HEK293 (cell line): ENCODE data around the gene C5orf34.

Experiments
- GLI2 ChIP-seq: fragments of 450-650 bp; formaldehyde crosslinking; IDR thresholded peaks from 2 replicates; pipeline ENCODE4; 2017; ENCODE audit warnings: missing biosample characterization, missing genetic modification characterization, low read depth, borderline replicate concordance
- IKZF3 ChIP-seq: fragments of 450-650 bp; IDR thresholded peaks from 2 replicates; pipeline ENCODE4 v1.5.0; 2018; ENCODE audit warnings: missing biosample characterization, mild to moderate bottlenecking, missing genetic modification characterization, moderate library complexity
- KLF1 ChIP-seq: fragments of 450-650 bp; formaldehyde crosslinking; IDR thresholded peaks from 2 replicates; pipeline ENCODE4 v1.5.1; 2016; ENCODE audit warnings: missing biosample characterization, missing genetic modification characterization
- KLF16 ChIP-seq: fragments of 450-650 bp; formaldehyde crosslinking; IDR thresholded peaks from 2 replicates; pipeline ENCODE4 v1.5.1; 2017; ENCODE audit warnings: missing biosample characterization, missing genetic modification characterization
- RBAK ChIP-seq: fragments of 450-650 bp; formaldehyde crosslinking; IDR thresholded peaks from 2 replicates; pipeline ENCODE4 v1.5.1; 2016; ENCODE audit warnings: missing biosample characterization, missing genetic modification characterization
- SP3 ChIP-seq: fragments of 450-650 bp; formaldehyde crosslinking; IDR thresholded peaks from 2 replicates; pipeline ENCODE4 v1.5.1; 2016; ENCODE audit warnings: missing biosample characterization, missing genetic modification characterization
- YY2 ChIP-seq: fragments of 450-650 bp; formaldehyde crosslinking; IDR thresholded peaks from 2 replicates; pipeline ENCODE4 v1.5.1; 2016; ENCODE audit warnings: missing biosample characterization, missing genetic modification characterization
- ZBTB21 ChIP-seq: fragments of 450-650 bp; formaldehyde crosslinking; IDR thresholded peaks from 2 replicates; pipeline ENCODE4 v1.5.1; 2017; ENCODE audit warnings: missing biosample characterization, missing genetic modification characterization
- ZBTB44 ChIP-seq: fragments of 450-650 bp; IDR thresholded peaks from 2 replicates; pipeline ENCODE4 v1.5.1; 2018; ENCODE audit warnings: missing biosample characterization, mild to moderate bottlenecking, missing genetic modification characterization
- ZFP41 ChIP-seq: fragments of 450-650 bp; formaldehyde crosslinking; IDR thresholded peaks from 2 replicates; pipeline ENCODE4 v1.5.1; 2016; ENCODE audit warnings: missing biosample characterization, missing genetic modification characterization, borderline replicate concordance
- ZNF133 ChIP-seq: fragments of 450-650 bp; formaldehyde crosslinking; IDR thresholded peaks from 2 replicates; pipeline ENCODE4 v1.5.1; 2016; ENCODE audit warnings: missing biosample characterization, missing genetic modification characterization
- ZNF140 ChIP-seq: fragments of 450-650 bp; formaldehyde crosslinking; IDR thresholded peaks from 2 replicates; pipeline ENCODE4 v1.5.1; 2016; ENCODE audit warnings: missing biosample characterization, missing genetic modification characterization
- ZNF184 ChIP-seq: fragments of 450-650 bp; IDR thresholded peaks from 2 replicates; pipeline ENCODE4 v1.5.1; 2018; ENCODE audit warnings: missing biosample characterization, mild to moderate bottlenecking, missing genetic modification characterization
- ZNF274 ChIP-seq, 2 experiments: fragments of 200-500 bp in 1 of 2; fragments of 450-650 bp in 1 of 2; sonication (Bioruptor generic) in 1 of 2; formaldehyde crosslinking in 1 of 2; IDR thresholded peaks; 2 replicates each; pipeline versions ENCODE4 v1.5.1 to v1.6.1; 2014 to 2016; ENCODE audit warnings: borderline replicate concordance in 1 of 2, inconsistent platforms in 1 of 2, low read length in 1 of 2, missing biosample characterization in 1 of 2, missing genetic modification characterization in 1 of 2
- ZNF280C ChIP-seq: fragments of 450-650 bp; formaldehyde crosslinking; IDR thresholded peaks from 2 replicates; pipeline ENCODE4 v1.5.1; 2016; ENCODE audit warnings: missing biosample characterization, missing genetic modification characterization
- ZNF341 ChIP-seq: fragments of 450-650 bp; formaldehyde crosslinking; IDR thresholded peaks from 2 replicates; pipeline ENCODE4; 2016; ENCODE audit warnings: low read depth, missing biosample characterization, missing genetic modification characterization
- ZNF37A ChIP-seq: fragments of 450-650 bp; IDR thresholded peaks from 2 replicates; pipeline ENCODE4 v1.5.1; 2018; ENCODE audit warnings: missing biosample characterization, missing genetic modification characterization
- ZNF404 ChIP-seq: fragments of 450-650 bp; formaldehyde crosslinking; IDR thresholded peaks from 2 replicates; pipeline ENCODE4 v1.5.1; 2017; ENCODE audit warnings: missing biosample characterization, missing genetic modification characterization
- ZNF48 ChIP-seq: fragments of 450-650 bp; formaldehyde crosslinking; IDR thresholded peaks from 2 replicates; pipeline ENCODE4 v1.5.1; 2016; ENCODE audit warnings: missing biosample characterization, missing genetic modification characterization
- ZNF510 ChIP-seq: fragments of 450-650 bp; formaldehyde crosslinking; IDR thresholded peaks from 2 replicates; pipeline ENCODE4 v1.5.1; 2018; ENCODE audit warnings: mild to moderate bottlenecking, missing genetic modification characterization, missing biosample characterization; ENCODE audit not compliant: insufficient replicate concordance
- ZNF513 ChIP-seq: fragments of 450-650 bp; IDR thresholded peaks from 2 replicates; pipeline ENCODE4 v1.5.1; 2018; ENCODE audit warnings: missing biosample characterization, missing genetic modification characterization
- ZNF518A ChIP-seq: fragments of 450-650 bp; formaldehyde crosslinking; conservative IDR thresholded peaks from 2 replicates; pipeline ENCODE4 v1.5.1; 2016; ENCODE audit warnings: low read depth, missing biosample characterization, missing genetic modification characterization
- ZNF548 ChIP-seq: fragments of 450-650 bp; formaldehyde crosslinking; IDR thresholded peaks from 2 replicates; pipeline ENCODE4 v1.5.1; 2016; ENCODE audit warnings: missing biosample characterization, missing genetic modification characterization
- ZNF580 ChIP-seq: fragments of 450-650 bp; formaldehyde crosslinking; IDR thresholded peaks from 2 replicates; pipeline ENCODE4 v1.5.1; 2016; ENCODE audit warnings: missing biosample characterization, missing genetic modification characterization
- ZNF610 ChIP-seq: fragments of 450-650 bp; formaldehyde crosslinking; IDR thresholded peaks from 2 replicates; pipeline ENCODE4 v1.5.1; 2016; ENCODE audit warnings: missing biosample characterization, missing genetic modification characterization, borderline replicate concordance
- ZNF692 ChIP-seq: fragments of 450-650 bp; formaldehyde crosslinking; IDR thresholded peaks from 2 replicates; pipeline ENCODE4 v1.5.1; 2016; ENCODE audit warnings: missing biosample characterization, missing genetic modification characterization
- ZNF701 ChIP-seq: fragments of 450-650 bp; formaldehyde crosslinking; IDR thresholded peaks from 2 replicates; pipeline ENCODE4 v1.5.1; 2016; ENCODE audit warnings: missing biosample characterization, missing genetic modification characterization

The C5orf34 gene

GRCh38 chr5:43514816-43515677, at the start of gene C5orf34 (continued):
- no peak for TF ChIP-seq KLF16 (tag by site-specific recombination)
- no peak for TF ChIP-seq ZNF513 (tag by site-specific recombination)
- TF ChIP-seq ZNF140 (tag by site-specific recombination): no peak
- TF ChIP-seq ZNF48 (tag by site-specific recombination): no peak
- no peak for TF ChIP-seq ZFP41 (tag by site-specific recombination)
- TF ChIP-seq RBAK (tag by site-specific recombination): no peak
- peak; percentile 99 for TF ChIP-seq IKZF3 (tag by site-specific recombination)
- no peak for TF ChIP-seq ZNF701
- TF ChIP-seq ZNF518A (tag by site-specific recombination): peak; percentile 77
- TF ChIP-seq ZNF280C (tag by site-specific recombination): no peak
- no peak for TF ChIP-seq GLI2 (tag by site-specific recombination)
- TF ChIP-seq ZNF133 (tag by site-specific recombination): no peak
- no peak for TF ChIP-seq ZNF37A (tag by site-specific recombination)
- TF ChIP-seq ZNF341: no peak
- no peak for TF ChIP-seq YY2
- 0 out of 2 replicates have a peak, but pooled peaks have one; percentile 9 for TF ChIP-seq ZBTB44 (tag by site-specific recombination)
- no peak for TF ChIP-seq ZNF510
- no peak for TF ChIP-seq ZNF548 (tag by site-specific recombination)
- TF ChIP-seq ZNF580 (tag by site-specific recombination): no peak
- TF ChIP-seq ZNF274 (IDR thresholded peaks at IDR 0.05; ENCODE audit: low read length): no peak
- no peak for TF ChIP-seq ZNF274 (tag by site-specific recombination; IDR thresholded peaks at IDR 0.05; ENCODE audit: borderline replicate concordance)
- no peak for TF ChIP-seq ZNF404 (tag by site-specific recombination)
- peak; percentile 45 for TF ChIP-seq KLF1 (tag by site-specific recombination)
- TF ChIP-seq ZBTB21 (tag by site-specific recombination): no peak
- no peak for TF ChIP-seq ZNF184 (tag by site-specific recombination)
- TF ChIP-seq SP3: peak; percentile 83
- 0 out of 2 replicates have a peak, but pooled peaks have one; percentile 65 for TF ChIP-seq ZNF610 (tag by site-specific recombination)
- TF ChIP-seq ZNF692 (tag by site-specific recombination): no peak; the same call in 1 of the 2 replicates
